HT-29 (cell line): ENCODE data around the gene ZNF579. TPM values are rescaled to one million over a fixed set of nuclear protein-coding genes. Genes with fewer than 3 reads are reported as not detected.

Source experiments
- DNase-seq: peaks from one replicate; pipeline ENCODE4 v3.0.0-alpha.2; 2015; ENCODE audit warnings: low spot score
- total RNA-seq: library from RNA; depleted of rRNA; stranded (reverse); fragments of >200 nt; shearing (Covaris generic); gene quantifications from 2 replicates; pipeline ENCODE4 v1.2.3, GENCODE V29; 2014

ZNF579 gene
- total RNA-seq, 1 experiment from 2014 or later: 23.1 TPM

DNA sequence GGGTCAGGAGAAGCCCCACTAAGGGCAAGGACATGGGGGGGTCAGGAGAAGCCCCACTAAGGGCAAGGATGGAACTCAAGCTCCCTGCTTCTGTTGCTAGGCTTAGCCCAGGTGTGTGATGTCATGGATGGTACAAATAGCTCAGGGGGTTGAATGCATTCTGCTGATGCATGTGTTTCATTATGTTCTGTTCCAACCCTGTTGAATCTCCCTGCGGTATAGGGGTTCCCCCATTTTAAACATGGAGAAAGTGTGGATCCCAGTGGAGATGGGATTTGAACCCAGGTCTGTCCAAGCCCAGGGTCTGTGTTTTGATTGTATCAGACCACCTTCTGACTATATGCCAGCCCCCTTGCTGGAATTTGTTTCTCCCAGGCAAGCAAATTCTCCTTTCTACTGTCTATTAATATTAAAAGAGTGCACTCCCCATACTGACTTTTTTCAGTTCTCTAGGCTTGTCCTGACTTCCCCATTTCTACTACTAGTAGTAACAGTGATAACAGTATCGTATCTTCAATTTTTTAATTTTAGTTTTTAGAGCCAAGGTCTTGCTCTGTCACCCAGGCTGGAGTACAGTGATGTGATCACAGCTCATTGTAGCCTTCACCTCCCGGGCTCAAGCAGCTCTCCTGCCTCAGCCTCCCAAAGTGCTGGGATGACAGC, 31.5 kb upstream of the ZNF579 start:
- no peak for DNase-seq

GRCh38 chr19:55611300-55611982, 30.8 kb upstream of the ZNF579 start:
- DNase-seq: no peak

DNA sequence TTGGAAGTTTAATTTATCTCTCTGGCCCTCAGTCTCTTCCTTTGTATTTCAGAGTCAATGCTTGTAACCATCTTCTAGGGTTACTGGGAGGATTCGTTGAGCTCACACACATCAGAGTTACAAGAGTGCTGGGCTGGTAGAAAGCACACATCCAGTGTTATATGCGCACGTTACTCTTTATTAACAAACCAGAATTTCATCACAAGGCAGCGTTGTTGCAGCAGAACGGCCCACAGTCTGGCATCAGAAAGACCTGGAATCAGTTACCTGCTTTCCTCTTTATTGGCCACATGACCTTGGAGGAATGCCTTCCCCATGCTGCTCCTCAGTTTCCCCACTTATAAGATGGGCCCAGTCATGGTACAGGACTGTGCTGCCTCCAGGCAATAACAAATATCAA, 28.7 kb upstream of the ZNF579 start:
- DNase-seq: no peak

GRCh38 chr19:55606817-55607216, 26.2 kb upstream of the ZNF579 start:
- DNase-seq: no peak

DNA sequence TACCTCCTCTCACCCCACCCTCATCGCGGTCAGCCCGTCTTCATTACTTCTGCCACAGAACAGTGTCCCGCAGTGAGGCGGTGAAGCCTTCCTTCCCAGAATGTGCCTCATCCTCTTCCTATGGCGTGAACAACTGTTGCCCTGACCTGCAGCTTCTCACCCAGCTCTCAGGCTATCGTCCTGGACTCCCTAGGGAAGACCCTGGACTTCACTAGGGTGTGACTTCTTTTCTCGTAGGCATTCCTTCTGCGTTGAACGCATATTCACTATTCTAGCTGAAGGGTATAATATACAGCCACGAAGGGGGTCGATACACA, 25.8 kb upstream of the ZNF579 start:
- no peak for DNase-seq

GRCh38 chr19:55605637-55606470, 25.2 kb upstream of the ZNF579 start, which contains the start of gene ZNF865:
ZNF865 (plus strand) TSS chr19:55605647; CDS start chr19:55613619, 7,972 bp downstream.
- DNase-seq: peak; percentile 96

DNA sequence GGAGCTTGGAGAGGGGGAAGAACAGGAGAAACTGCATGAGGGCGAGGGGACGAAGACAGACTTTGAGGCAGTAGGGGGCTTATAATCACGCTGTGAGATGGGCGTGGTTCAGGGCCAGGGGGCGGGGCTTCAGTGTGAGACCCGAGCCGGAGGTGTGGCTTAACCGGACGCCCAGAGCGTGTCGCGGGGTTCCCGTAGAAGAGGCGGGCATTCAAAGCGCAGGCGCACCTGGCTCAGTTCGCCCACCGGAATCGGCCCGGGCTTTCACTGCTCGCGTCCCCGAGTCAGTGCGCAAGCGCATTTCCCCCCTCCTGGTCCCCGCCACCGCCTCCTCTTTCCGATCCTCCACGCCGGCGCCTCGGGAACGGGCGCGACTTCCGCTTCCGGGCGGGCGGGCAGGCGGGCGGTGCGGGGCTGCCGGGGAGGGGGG, 24.6 kb upstream of the ZNF579 start:
- DNase-seq: peak; percentile 100

DNA sequence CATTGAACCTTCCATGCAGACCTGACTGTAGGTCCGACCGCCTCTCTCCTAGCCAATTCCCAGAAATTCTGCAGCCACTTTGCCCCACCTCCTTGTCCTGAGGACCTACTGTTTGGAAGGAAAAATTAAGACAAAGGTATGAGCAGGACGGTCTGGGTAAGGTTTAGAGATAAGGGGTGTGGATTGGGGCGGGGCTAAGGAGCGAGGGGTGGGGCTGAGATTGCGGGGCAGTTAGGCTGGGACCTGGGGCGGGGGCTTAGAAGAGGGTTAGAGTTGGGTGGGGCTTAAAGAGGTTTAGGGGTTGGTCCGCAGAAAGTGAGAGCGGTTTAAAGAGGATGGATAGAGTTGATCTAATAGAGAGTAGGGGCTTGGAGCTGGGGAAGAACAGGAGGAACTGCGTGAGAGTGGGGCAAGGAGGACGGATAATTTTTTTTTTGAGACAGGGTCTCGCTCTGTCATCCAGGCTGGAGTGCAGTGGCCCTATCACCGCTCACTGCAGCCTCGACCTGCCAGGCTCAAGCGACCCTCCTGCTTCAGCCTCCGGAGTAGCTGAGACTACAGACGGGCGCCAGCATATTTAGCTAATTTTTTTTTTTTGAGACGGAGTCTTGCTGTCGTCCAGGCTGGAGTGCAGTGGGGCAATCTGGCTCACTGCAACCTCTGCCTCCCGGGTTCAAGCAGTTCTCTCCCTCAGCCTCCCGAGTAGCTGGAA, 23.1 kb upstream of the ZNF579 start:
- no peak for DNase-seq

DNA sequence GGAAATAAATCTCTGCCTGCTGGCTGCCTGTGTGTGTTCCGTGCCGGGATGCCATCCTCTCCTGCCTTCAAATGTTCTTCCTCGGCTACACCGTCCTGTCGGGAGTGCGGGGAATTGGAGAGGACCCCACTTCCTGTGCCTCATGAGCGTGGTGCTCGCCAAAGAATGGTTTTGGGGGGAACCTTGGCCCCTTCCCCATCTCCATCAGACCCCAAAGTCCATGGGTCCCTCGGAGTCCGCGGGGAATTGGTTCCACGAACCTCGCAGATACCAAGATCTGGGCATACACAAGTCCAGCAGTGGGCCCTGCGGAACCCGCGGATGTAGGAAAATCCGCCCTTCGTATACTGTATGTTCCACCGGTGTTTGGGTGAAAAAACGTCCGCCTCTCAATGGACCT, 22.5 kb upstream of the ZNF579 start:
- no peak for DNase-seq

DNA sequence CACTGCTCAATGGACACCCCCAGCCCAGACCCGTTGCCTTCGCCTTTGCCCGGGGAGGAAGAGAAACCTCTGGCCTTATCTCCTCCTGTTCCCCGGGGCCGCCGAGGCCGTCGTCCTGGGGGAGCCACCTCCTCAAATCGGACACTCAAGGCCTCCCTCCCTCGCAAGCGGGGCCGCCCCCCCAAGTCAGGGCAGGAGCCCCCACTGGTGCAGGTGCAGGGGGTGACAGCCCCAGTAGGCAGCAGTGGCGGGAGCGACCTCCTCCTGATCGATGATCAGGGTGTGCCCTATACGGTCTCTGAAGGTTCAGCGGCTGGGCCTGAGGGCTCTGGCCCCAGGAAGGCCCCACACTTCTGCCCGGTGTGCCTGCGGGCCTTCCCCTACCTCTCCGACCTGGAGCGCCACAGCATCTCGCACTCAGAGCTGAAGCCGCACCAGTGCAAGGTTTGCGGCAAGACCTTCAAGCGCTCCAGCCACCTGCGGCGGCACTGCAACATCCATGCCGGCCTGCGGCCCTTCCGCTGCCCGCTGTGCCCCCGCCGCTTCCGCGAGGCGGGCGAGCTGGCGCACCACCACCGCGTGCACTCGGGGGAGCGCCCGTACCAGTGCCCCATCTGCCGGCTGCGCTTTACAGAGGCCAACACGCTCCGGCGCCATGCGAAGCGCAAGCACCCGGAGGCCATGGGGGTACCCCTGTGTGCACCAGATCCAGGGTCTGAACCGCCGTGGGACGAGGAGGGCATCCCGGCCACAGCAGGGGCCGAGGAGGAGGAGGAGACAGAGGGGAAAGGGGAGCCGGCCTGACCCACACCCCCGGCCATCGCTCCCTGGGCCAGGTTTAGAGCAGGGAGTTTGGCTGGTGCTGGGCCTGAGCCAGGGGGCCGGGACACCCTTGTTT, 21.7 kb upstream of the ZNF579 start:
- DNase-seq: no peak

- DNase-seq: no peak
These were observed 20.4 kb upstream of the ZNF579 start for GRCh38 chr19:55601084-55601483.

DNA sequence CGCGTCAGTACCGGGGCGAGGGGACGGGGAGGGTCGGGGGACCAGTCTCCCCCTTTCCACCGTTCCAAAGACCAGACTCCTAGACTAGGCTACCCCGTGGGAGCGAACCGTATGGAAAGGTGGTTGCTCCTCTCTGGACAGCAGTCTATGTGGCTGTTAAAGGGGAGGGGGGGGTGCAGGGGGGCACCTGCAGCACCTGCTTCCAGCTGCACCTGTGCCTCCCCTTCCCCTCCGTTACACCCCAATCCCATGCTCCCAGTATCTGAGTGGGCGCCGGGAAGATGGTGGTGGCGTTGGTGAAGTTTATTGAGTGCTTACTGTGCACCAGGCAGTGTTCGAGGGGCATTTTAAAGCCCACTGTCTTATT, 20.0 kb upstream of the ZNF579 start:
- DNase-seq: no peak

DNA sequence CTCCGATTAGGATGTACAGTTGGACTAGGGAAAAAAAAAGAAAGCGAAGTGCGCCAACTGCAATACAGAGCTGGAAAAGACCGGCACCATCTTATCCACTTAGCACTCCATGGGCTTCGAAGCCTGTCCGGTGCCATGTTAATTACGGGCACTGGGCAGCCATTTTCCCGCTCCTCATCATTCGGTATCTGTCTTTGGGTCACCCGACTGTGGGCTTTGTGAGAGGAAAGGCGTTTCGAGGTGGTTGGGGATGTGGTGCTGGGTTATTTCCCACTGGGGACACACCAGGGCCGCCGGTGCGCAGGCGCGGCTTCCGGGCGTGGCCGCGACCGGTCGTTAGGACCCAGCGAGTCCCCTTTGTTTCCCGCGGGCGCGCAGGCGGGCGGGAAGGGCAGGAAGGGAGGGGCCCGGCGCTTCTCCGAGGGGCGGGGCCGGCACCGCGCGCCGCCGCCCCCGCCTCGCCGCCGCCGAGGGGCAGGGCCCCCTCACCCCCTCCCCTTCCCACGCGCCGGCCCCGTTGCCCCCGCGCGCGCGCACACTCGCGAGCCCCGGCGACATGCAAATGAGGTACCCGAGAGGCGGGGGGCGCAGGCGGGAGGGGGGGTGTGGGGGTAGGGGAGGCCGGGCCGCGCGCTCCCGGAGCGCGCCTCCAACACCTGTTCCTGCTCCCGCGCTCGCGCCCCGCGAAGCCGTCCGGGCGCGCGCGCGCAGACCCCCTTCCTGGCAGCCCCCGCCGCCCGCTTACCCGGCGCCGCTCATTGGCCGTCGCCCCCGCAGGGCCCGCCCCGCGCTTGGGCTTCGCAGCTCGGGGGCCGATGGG, 19.4 kb upstream of the ZNF579 start, which contains the start of gene ZNF524:
ZNF524 (plus strand) TSS at position 447 of the 820 bp plus-strand sequence. CDS start 1,825 bp downstream, outside the sequence.
- DNase-seq: peak; percentile 61

- DNase-seq: peak; percentile 100
These were observed 18.8 kb upstream of the ZNF579 start, which contains the start of gene FIZ1 for GRCh38 chr19:55599468-55599841. FIZ1 (minus strand) TSS chr19:55599517; CDS start chr19:55597865, 1,652 bp downstream.

DNA sequence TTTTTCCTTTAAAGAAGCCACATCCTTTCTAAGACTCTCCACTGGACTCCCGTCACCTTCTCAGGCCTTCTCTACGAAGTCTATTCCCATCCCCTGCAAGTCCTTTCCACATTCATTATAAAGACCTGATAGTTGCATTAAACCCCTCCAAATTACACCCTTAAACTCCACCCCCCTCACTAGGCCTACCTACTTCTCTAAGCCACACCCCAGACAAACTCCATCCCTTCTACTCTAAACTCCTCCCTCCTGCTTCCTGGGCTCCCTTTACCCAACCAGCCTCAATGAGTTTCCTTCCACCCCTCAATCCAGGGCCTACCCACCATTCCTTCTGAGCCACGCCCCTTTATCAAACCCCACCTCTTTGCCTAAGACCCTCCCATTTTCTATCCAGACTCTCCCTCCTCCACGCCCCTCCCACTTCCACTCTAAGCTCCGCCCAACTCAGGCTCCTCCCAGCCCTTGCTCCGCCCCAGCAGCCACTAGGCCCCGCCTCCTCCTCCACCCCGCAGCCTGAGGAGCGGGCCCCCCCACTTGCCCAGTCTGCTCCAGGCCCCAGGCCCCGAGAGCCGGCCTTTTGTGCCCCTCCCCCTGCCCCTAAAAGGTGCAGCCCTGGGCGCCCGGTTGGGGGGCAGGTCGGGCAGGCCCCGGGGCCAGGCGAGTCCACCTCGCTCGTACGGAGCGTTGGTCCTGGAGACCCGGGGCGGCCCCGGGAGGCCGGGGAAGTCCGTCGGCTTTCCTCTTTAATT, 18.2 kb upstream of the ZNF579 start:
- DNase-seq: peak; percentile 100

- DNase-seq: no peak
These were observed 17.4 kb upstream of the ZNF579 start for GRCh38 chr19:55598034-55598433.

- no peak for DNase-seq
These were observed 16.9 kb upstream of the ZNF579 start for GRCh38 chr19:55597501-55597921.

- no peak for DNase-seq
These were observed 15.7 kb upstream of the ZNF579 start for GRCh38 chr19:55596304-55596703.

DNA sequence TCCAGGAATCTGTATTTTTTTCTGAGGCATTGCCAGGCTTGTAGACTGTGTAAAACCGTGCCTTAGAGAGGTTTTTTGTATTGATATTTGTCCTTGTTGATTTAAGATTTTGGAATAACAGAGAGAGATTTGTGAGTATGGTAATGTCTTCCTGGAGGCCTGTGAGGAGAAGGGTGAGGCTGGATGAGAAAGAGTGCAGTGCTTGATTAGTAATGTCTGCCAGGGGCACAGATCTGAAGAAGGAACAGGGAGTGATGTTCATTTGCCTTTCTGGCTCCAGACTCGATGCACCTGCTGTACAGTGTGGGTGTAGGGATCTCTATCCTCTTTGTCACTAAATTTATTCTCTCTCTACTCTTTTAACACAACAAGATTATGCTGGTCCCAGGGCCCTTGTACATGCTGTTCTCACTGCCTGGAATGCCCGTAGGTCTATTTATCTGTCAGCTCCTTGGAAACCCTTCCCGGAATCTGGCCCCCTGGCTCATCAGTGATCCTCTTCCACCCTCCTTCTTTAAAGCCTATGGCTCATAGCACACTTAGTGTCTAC, 14.4 kb upstream of the ZNF579 start:
- DNase-seq: no peak
